ENCODE results near the gene CSTPP1.
"Not testable (repeated sequence)": the region's sequence is repeated elsewhere in the genome, so short reads cannot be mapped to it uniquely, and the experiment has no call there.

The CSTPP1 gene

DNA sequence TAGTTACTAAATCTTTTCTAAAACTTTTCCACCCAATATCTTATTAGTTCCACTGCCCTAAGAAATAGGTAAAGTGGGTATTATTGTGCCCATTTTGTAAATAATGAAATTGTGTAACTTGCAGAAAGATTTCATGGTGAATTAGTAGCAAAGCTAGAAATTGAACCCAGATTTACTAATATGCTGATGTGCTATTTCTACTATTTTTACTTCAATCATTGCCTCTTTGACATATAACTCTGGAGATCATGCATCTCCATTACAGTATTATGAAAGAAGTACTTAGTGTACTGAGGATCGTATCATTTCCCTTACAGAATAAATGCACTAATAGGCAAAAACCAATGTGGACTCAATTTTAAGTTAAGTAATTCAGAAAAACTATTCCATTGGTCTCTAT lies 119.0 kb downstream of the CSTPP1 start:
- DNase-seq: no peak

DNA sequence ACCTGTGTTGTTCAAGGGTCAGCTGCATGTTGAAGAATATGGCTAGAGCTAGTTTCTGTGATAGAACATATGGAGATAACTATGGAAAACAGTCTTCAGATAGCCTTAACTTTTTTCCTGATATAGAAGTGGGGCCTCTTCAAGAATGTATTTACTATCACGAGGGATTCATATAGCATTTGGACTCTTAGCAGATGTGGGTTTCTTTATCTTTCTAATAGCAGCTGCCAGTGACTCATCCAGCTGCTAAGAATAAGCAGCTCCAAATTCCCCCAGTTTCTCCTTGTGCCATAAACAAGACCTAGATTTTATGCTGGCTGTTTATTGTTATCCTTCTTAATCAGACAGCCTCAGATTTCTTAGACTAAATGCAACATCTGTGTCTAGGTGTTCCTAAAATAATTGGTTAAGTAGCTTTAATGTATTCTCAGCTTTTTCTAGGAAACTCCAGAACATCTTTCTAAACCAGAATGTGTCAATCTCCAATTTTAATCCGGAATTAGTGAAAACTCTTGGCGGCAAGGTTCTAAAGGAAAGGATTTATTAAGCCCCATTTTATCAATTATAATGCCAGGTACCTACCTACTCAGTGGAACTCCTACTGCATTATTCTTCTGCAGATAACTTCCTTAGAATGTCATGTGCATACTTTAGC lies 119.8 kb downstream of the CSTPP1 start:
- DNase-seq: no peak

DNA sequence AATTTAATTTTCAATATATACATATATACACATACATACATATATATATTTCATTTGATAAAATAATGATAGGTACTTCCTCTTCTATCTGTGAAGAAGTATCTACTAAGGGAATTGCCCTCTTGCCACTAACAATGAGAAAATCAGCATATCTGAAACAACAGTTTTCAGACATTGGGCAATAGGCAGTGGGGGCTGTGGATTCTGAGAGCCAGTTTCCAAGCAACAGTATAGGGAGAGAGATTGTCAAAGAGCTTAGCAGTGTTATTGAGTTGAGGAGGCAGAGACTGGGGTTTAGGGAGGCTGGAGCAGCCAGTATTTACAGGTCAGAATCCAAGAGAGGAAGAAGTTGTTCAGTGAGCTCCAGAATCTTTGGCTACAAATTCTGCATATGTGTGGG lies 120.8 kb downstream of the CSTPP1 start:
- DNase-seq: no peak

DNA sequence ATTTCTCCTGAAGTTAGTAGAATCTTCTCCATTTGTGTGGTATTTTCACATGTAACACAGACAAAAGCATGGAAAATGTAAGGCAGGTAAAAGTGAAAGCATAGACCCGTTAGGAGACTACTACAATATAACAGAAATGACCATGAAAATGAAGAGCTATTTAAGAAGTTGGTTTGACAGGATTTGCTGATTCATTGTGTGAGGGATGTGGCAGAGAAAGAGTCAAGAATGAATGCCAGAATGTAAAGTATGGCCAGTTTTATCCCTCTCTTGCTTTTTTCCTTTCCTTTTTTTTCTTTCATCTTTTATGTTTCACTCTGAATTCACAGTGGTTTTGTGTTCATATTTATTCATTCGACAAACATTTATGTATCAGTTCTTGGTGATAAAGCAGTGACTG lies 124.2 kb downstream of the CSTPP1 start:
- DNase-seq: no peak

DNA sequence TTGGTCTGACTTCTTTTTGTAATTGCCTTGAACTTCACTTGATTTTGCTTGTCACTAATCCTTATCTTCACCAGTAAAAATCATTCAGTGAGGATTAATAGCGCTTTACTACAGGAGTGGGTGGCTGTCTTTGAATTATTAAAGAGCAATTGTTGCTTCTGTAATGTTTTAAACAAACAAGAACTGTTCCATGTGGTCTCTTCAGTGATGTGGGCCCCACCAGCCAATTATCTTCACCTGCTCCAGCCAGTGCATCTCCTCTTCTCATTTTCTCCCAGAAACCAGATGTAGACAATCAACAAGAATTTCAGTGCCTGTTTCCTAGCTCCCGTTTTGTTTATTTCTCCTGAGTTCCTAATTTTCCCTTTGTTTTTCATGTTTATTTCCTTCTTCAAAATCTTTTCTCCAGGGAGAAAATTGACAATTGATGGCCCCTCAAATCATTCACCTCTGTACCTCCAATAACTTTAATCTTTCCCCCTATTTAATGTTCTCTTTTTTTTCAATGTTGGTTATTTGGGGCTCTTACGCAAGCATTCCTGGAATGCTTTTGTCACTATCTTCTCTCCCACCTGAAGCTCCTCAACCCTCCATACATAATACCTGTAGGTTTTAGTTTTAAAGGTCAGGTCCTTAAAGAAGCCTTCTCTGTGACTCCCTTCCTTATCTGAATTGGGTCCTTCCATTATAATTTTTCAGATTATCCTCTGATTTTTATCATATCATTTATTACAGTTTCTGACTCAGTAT lies 125.0 kb downstream of the CSTPP1 start:
- DNase-seq: no peak

DNA sequence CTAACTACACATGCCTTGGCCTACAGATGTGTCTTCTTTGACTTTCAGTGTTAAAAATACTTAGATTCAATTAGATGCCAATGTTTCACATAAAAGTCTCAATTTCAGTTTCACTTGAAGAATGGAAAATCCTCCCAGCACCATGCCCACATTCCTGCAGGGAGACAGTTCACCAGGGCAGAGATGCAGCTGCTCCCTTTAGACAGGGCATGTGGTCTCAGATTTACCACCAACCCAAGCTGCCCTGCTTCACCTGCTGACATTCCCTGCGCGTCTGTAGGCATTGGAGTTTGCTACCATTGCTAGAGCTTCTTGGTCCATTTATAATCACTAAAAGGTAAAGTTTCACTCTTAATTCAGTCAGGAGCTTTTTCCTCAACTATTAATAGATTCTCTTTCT lies 126.2 kb downstream of the CSTPP1 start:
- no peak for DNase-seq

DNA sequence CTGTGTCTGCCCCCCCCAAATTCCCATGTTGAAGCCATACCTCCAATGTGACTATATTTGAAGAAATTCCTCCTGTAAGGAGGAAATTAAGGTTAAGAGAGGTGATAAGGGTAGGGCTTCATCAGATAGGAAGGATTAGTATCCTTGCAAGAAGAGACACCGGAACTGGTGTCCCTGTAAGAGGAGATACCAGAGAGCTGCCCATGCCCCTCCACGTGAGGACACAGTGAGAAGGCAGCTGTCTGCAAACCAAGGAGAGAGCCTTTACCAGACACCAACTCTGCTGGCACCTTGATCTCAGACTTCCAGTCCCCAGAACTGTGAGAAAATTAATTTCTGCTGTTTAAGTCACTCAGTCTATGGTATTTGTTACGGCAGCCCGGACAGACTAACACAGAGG lies 130.8 kb downstream of the CSTPP1 start:
- DNase-seq: no peak

DNA sequence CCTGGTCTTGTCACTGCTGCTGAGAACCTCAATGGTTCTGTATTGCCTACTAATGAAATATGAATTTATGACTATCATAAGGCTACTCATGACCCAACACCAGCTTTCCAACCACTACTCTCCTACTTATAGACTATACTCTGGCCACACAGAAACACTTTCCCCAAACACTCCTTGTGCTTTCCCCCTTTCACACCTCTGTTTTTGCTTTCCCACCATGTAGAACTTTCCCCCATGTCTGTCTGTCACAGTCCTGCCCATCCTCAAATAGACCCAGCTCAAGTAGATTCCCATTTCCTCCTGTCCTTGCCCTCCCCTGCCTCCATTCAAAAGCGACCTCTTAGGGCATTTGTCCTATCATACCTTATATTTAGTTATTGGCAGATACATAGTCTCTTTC lies 134.2 kb downstream of the CSTPP1 start:
- no peak for DNase-seq

DNA sequence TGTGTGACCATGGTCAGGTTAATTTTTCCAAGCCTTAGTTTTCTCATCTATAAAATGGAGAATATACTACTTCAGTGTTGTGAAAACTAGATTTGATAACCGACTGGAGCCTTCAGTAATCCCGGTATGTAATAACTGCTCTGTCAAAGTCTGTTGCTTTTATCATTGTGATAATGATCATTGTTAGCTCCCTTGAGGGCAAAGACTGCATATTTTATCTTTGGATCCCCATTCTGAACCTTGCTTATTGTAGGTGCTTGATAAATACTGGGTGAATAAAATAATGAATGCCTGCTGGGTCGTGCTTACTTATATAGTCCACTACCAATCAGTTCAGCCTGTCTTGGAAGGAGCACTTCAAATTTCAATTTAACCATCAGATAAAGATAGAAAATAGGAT lies 134.8 kb downstream of the CSTPP1 start:
- DNase-seq: no peak

DNA sequence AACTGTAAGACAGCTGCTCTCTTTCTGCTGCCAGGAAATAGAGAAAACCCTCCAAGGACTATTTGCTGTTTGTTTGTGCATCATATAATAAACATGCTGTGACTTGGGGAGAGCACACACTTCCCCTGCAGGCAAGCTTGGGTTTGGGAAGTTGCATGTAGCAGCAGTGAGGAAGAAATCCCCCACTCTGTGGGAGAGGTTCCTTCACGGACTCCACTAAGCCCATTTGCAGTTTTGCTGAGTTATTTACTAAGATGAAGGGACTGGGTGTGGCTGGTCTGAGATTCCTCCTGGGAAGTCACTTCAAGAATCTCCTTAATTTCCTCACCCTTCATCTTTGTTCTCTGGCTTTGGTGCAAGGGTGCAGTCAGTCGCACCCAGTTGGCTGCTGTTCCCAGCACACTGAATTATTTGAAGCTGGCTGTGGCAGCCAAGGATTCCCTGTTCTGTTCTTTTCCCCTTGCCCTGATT lies 135.3 kb downstream of the CSTPP1 start:
- no peak for DNase-seq

DNA sequence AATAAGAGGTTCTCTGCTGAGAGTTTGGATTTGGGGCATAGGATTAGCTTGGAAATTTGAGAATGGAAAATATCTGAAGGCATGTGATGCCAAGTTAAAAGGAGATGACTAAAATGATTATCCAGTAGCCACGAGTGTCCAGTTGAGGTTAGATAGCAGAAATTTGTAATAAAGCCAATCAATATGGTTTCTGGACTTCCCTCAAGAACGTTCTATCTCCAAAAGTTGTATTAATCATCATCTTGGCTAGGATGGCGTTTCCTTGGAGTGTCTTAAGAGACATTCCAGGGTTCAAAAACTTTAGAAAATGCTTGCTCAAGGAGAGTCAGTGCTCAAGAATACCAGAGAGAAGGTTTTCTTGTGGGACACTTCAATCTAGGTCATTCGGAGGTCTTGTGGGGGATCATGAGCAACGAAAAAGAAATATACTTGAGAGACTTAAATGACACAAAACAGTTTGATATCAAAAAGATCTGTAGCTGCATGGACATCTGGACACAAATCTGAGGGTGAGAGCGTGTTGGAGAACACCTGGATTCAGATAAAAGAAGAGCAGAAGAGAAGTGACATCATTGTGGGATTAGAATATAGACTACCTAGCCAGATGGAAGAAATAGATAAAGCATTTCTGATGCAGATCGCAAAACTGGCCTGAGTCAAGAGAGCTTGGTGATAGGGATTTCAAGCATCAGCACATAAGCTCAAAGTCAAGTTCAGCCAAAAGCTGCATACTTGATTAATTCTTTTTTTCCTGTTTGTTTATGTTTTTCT lies 142.4 kb downstream of the CSTPP1 start:
- DNase-seq: no peak

DNA sequence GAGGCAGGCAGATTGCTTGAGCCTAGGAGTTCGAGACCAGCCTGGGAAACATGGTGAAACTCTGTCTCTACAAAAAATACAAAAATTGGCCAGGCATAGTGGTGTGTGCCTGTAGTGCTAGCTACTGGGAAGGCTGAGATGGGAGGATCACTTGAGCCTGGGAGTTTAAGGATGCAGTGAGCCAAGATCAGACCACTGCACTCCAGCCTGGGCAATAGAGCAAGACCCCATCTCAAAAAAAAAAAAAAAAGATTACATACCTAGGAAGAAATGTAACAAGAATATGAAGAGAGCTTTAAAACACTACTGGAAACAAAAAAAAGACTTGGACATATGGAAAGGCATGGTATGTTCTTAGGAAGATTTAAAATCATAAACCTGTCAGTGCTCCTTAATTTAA lies 144.2 kb downstream of the CSTPP1 start:
- not testable (repeated sequence) for DNase-seq

DNA sequence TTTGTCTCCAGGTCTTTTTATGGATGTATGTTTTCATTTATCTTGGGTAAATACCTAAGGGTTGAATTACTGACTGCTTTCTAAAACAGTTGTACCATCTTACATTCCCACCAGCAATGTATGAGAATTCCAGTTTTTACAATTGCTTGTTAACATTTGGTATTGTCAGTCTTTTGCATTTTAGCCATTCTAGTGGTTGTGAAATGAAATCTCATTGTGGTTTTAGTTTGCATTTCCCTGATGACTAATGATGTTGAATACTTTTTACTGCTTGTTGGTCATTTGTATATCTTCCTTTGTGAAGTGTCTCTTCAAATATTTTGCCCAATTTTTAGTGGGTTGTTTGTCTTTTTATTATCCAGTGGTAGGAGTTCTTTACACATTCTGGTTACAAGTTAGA lies 147.4 kb downstream of the CSTPP1 start:
- no peak for DNase-seq

DNA sequence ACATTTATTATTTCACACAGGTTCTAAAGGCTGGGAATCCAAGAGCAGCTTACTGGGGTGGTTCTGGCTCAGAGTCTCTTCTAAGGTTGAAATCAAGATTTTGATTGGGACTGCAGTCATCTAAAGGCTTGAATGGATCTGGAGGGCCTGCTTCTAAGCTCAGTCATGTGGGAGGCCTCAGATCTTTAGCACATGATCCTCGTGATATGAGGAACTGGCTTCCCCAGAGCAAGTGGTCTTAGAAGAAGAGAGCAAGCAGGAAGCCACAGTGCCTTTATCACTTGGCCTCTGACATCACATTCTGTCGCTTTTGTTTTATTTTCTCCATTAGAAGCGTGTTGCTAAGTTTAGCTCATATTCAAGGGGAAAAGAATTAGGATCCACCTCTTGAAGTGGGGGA lies 151.2 kb downstream of the CSTPP1 start:
- DNase-seq: no peak

DNA sequence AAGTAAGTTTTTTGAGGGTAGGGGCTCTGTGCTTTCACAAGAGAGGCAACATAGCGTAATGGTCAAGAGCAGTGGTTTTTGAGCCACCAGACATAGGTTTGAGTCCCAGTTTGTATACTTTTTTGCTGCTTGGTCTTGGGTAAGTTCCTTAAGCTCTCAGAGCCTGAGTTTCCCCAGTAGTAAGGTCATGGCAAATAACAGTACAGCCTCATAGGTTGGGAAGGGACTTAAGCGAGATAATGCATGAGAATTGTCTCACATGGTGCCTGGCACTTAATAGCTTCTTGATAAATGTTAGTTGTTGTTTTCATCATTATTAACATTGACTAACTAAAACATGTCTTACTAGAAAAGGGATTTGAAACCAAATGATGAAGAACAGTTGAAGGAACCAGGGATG lies 157.0 kb downstream of the CSTPP1 start:
- DNase-seq: no peak

DNA sequence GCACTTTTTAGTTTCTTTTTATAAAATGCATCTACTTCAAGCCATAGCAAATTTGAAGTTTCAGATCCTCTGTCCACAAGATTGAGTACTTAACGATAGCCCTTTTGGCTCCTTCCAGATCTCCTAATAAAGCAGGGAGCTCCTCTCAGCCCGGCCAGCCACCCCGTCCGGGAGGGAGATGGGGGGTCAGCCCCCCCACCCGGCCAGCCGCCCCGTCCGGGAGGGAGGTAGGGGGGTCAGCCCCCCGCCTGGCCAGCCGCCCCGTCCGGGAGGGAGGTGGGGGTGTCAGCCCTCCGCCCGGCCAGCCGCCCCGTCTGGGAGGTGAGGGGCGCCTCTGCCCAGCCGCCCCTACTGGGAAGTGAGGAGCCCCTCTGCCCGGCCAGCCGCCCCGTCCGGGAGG lies 160.3 kb downstream of the CSTPP1 start:
- DNase-seq: not testable (repeated sequence)

DNA sequence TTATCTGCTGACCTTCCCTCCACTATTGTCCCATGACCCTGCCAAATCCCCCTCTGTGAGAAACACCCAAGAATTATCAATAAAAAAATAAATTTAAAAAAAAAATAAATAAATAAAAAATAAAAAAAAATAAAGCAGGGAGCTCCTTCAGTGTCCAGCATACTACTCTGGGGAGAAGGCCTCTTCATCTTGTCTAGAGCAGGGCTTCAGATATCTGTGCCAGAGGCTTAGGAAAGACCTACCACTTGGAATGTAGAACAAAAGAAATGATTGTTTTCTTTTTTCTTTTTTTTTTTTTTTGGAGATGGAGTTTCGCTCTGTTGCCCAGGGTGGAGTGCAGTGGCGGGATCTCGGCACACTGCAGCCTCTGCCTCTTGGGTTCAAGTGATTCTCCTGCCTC lies 161.7 kb downstream of the CSTPP1 start:
- not testable (repeated sequence) for DNase-seq

DNA sequence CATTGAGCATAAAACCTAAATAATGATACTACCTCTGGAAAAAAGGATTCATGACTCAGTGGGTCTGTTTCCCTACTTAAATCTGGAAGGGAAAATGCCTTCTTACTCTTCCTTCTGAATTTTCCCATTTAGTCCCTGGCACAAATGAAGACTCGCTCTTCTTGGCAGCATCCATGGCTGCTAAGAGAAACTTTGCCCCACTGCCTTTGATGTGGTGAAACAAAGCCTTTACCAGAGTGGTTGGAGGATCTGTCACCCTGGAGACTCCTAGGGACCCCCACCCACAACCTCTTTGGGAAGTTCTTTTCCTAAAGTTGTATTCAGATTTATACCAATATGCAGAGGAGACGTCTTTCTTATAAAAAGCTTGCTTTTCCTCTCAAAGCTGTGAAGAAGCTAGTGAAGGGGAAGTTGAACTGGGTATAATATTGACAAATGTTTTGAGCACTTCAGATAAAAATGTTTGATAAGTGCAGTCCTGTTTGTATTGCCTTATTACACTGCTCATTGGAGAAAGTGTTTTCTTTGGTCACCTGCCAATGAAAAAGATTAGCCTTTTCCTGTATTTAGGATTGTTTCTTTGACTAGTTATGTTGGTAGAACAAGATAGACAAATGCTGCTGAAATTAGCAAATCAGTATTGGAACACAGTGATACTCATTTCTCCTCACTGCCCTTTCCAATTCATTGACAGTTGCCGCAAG lies 162.8 kb downstream of the CSTPP1 start:
- DNase-seq: no peak

DNA sequence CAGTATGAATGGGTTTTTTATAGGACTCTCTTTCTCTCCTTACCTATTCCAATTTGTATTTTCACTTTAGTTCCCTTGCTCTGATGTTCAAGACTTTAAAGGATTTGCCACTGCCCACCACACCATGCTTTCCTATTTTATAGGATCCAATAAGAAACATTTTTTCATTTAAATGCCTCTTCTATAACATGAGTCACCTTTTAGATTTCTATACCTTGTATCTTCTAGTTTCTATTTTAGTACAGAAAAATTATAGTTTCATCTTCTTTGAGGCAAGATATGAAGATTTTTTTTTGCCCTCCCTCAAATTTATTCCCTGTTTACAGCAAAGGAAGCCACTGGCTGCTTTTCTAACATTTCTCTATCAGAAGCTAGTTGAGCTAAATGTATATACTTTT lies 163.4 kb downstream of the CSTPP1 start:
- no peak for DNase-seq

DNA sequence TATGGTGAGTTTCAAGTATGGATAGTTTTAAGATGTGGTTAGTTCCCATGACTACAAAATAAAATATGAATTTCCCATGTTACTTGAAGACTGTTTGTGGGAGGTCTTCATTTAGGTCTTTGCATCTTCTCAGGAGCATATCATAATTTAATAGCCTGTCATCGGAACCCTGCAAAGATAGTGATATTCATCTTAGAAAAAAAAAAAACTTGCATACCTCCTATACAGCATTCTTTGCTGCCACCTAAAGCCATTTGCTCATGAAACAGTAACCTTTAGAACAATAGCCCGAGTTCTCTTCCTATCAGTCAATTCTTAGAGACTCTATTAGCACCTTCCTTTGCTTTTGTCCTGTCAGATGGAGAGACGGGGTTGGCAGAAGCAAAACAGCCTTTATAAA lies 164.8 kb downstream of the CSTPP1 start:
- no peak for DNase-seq

DNA sequence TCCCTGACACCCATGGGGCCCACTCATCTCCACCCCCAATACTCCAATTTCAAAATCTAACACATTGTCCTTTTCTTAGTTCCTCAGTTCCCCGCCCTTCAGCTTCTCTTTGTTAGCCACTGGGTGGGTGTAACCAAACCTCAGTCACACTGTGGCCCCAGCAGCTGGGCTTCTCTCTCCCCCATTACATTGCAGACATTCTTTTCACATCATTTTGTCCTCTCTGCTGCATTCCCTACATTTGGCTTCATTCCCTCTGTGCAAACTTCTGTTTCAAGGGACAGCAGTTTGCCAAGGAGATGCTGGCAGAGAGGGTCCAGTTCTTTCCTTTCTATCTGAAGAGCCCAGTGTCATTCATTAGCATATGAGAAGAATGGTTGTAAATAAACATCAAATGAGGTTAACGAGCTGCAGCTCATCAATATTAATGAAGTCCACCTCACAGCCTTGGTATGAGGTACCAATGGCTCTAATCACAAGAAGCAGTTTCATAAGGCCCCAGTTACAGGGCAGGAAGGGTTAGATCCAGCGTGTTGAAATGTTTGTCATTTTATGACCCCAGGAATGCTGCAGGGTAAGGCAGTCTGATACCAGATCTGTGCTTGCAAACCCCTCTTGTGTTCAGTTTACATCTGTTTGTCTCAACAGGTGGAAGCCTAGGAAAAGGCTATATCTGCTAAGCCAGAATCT lies 167.8 kb downstream of the CSTPP1 start:
- DNase-seq: no peak

DNA sequence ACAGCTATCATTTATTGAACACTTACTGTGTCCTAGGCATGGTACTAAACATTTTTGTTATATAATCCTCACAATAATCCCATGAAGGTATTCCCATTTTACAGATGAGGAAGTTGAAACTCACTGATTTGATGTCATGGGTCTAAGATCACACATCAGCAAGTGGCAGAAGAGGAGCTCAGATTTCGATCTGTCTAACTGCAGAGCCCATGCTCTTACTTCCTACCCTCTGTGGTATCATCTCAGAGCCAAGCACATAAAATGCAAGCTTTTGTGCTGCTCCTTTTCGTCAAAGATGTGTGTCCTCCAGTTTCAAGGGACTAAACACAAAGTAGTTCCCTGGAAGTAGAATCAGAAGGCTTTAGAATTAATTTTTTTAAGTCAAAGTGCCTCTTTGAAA lies 169.0 kb downstream of the CSTPP1 start:
- no peak for DNase-seq

DNA sequence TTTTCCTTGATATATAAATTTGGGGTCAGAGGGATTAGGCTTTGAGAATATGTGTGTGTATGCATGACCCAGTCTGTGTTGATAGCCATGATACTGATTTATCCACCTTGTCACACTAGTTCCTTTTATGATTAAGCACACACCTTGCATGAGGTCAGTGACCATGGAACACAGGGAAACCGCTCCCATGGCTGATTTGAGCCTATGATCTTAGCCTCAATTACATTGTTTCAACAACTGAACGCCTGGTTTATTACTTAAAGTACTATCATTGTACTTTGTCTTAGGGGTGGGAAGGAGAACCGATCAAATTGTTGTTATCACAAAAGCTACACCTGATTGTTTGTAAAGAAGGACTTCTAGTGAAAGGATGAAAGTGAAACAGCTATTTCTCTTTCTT lies 169.4 kb downstream of the CSTPP1 start:
- DNase-seq: no peak

All from NCI-H187 treated with DMSO at 0.1 percent for 48 hours (cell line).